Calu3 (cell line): ENCODE results near the gene SLC17A2. TPM values are rescaled to one million over a fixed set of nuclear protein-coding genes. Genes with fewer than 3 reads are reported as not detected.
A peak's percentile ranks its signal among the peaks of the same experiment; 100 is the strongest.

Experiments
- BruUV-seq: library from RNA; stranded (reverse); fragments of 400-500 nt; replicated peaks from 2 replicates; lab custom pipeline; 2021; lab: Mats Ljungman, UMichigan
- CTCF ChIA-PET: fragments of 300-600 bp; sonication (Branson Sonifier 250); formaldehyde crosslinking; loops from one replicate; lab custom pipeline; 2022; ENCODE audit warnings: antibody characterized with exemption; lab: Charles Lee
- DNase-seq: peaks from one replicate; pipeline ENCODE4 v3.0.0; 2022
- H3K27ac Mint-ChIP-seq: one replicate; pipeline ENCODE4 v1.8.0; 2022; ENCODE audit warnings: mixed read lengths; ENCODE audit not compliant: unreplicated experiment
- H3K27me3 Mint-ChIP-seq: one replicate; pipeline ENCODE4 v1.8.0; 2022; ENCODE audit warnings: mixed read lengths; ENCODE audit not compliant: unreplicated experiment
- H3K36me3 Mint-ChIP-seq: one replicate; pipeline ENCODE4 v1.8.0; 2022; ENCODE audit warnings: mild to moderate bottlenecking, moderate library complexity, mixed read lengths; ENCODE audit not compliant: insufficient read depth, unreplicated experiment
- H3K4me1 Mint-ChIP-seq: one replicate; pipeline ENCODE4 v1.8.0; 2022; ENCODE audit warnings: mild to moderate bottlenecking, low read depth, mixed read lengths; ENCODE audit not compliant: unreplicated experiment
- H3K4me3 Mint-ChIP-seq: one replicate; pipeline ENCODE4 v1.8.0; 2022; ENCODE audit warnings: mild to moderate bottlenecking, low read depth, moderate library complexity, mixed read lengths; ENCODE audit not compliant: unreplicated experiment
- H3K9me3 Mint-ChIP-seq: one replicate; pipeline ENCODE4 v1.8.0; 2022; ENCODE audit warnings: low read depth, mixed read lengths; ENCODE audit not compliant: unreplicated experiment
- CTCF ChIP-seq: fragments of 200-600 bp; IDR thresholded peaks from one replicate; pipeline ENCODE4 v1.8.0; 2022; ENCODE audit warnings: antibody characterized with exemption; ENCODE audit not compliant: unreplicated experiment
- intact Hi-C: fragments of 100-400 bp; cut with micrococcal nuclease; formaldehyde crosslinking; loops from one replicate; pipeline ENCODE4 v1.10.0; 2022; ENCODE audit not compliant: unreplicated experiment
- total RNA-seq: library from RNA; stranded (reverse); gene quantifications from 2 replicates; pipeline ENCODE4 v1.2.3, GENCODE V29; 2022

Gene SLC17A2
- total RNA-seq, 1 experiment from 2014 or later: not detected

- H3K4me1 Mint-ChIP-seq: peaks cover 30% of the 10 kb centered on the region
- H3K27ac Mint-ChIP-seq: no peak overlapping the region
- DNase-seq: no peak
- no peak overlapping the region for H3K4me3 Mint-ChIP-seq
- no TSS peak for BruUV-seq
- CTCF ChIA-PET: interaction anchor here (0.6 kb wide), 1 partner anchor 14 kb away, joined by 3 read pairs; no protein-coding TSS in a partner anchor
- peaks cover 70% of the 10 kb centered on the region for H3K36me3 Mint-ChIP-seq
- intact Hi-C loops: no loop called here
- no peak for TF ChIP-seq CTCF
- H3K9me3 Mint-ChIP-seq: no peaks in the 10 kb centered on the region
- no peaks in the 10 kb centered on the region for H3K27me3 Mint-ChIP-seq
Observed at GRCh38 chr6:25972902-25973301, 42.4 kb upstream of the SLC17A2 start.

GRCh38 chr6:25972128-25972527 is 41.6 kb upstream of the SLC17A2 start:
- no peak for DNase-seq
- Mint-ChIP-seq H3K27ac (peak overlapping the region; percentile 51), H3K9me3 (no peaks in the 10 kb centered on the region), H3K36me3 (peaks cover 74% of the 10 kb centered on the region), H3K4me3 (no peak overlapping the region), H3K27me3 (no peaks in the 10 kb centered on the region), H3K4me1 (peaks cover 37% of the 10 kb centered on the region)
- no peak for TF ChIP-seq CTCF
- intact Hi-C loops: no loop called here
- CTCF ChIA-PET: no interaction called here
- BruUV-seq: no TSS peak

GRCh38 chr6:25971187-25971821 is 40.8 kb upstream of the SLC17A2 start:
- CTCF ChIA-PET: interaction anchor here (0.6 to 0.9 kb wide), 2 partner anchors 216 to 1283 kb away, joined by 3 read pairs; no protein-coding TSS in a partner anchor
- no peak for TF ChIP-seq CTCF
- intact Hi-C loops: no loop called here
- peaks cover 46% of the 10 kb centered on the region for H3K4me1 Mint-ChIP-seq
- H3K27me3 Mint-ChIP-seq: no peaks in the 10 kb centered on the region
- H3K4me3 Mint-ChIP-seq: peak overlapping the region; percentile 38
- H3K9me3 Mint-ChIP-seq: no peaks in the 10 kb centered on the region
- peaks cover 75% of the 10 kb centered on the region for H3K36me3 Mint-ChIP-seq
- H3K27ac Mint-ChIP-seq: peak overlapping the region; percentile 51
- peak; percentile 58 for DNase-seq
- BruUV-seq: no TSS peak

- H3K9me3 Mint-ChIP-seq: no peaks in the 10 kb centered on the region
- no TSS peak for BruUV-seq
- H3K27ac Mint-ChIP-seq: no peak overlapping the region
- CTCF ChIA-PET: interaction anchor here (0.6 kb wide), 1 partner anchor 53 kb away, joined by 3 read pairs; no protein-coding TSS in a partner anchor
- intact Hi-C loops: no loop called here
- H3K4me3 Mint-ChIP-seq: no peak overlapping the region
- TF ChIP-seq CTCF: no peak
- H3K27me3 Mint-ChIP-seq: no peaks in the 10 kb centered on the region
- H3K36me3 Mint-ChIP-seq: peaks cover 78% of the 10 kb centered on the region
- DNase-seq: no peak
- peaks cover 52% of the 10 kb centered on the region for H3K4me1 Mint-ChIP-seq
Observed at GRCh38 chr6:25968769-25969168, 38.3 kb upstream of the SLC17A2 start.
